Measurements from ENCODE around the gene PALLD. TPM values are rescaled to one million over a fixed set of nuclear protein-coding genes. Genes with fewer than 3 reads are reported as not detected.
A peak's percentile ranks its signal among the peaks of the same experiment; 100 is the strongest.

The PALLD gene
- total RNA-seq, 1 experiment from 2014 or later: 27.6 TPM

GRCh38 chr4:168605411-168605810, 108.6 kb downstream of the PALLD start:
- peak; percentile 4 for DNase-seq
- Mint-ChIP-seq H3K9me3 (ENCODE audit: low read depth, unreplicated experiment) (no peaks in the 10 kb centered on the region), H3K4me3 (ENCODE audit: low read depth, unreplicated experiment) (no peak overlapping the region), H3K27ac (ENCODE audit: unreplicated experiment) (no peak overlapping the region), H3K36me3 (ENCODE audit: insufficient read depth, unreplicated experiment) (no peaks in the 10 kb centered on the region), H3K27me3 (ENCODE audit: unreplicated experiment) (no peaks in the 10 kb centered on the region), H3K4me1 (ENCODE audit: low read depth, unreplicated experiment) (peaks cover 8% of the 10 kb centered on the region)
- CTCF ChIA-PET: interaction anchor here (1.1 to 1.2 kb wide), 2 partner anchors 13 to 27 kb away, joined by 3 to 4 read pairs; no protein-coding TSS in a partner anchor
- no TSS peak for BruUV-seq (replicated peaks)
- intact Hi-C loops (cut with micrococcal nuclease; ENCODE audit: unreplicated experiment): no loop called here
- no peak for TF ChIP-seq CTCF (IDR thresholded peaks at IDR 0.05; ENCODE audit: unreplicated experiment)

GRCh38 chr4:168607215-168607614, 110.4 kb downstream of the PALLD start:
- Mint-ChIP-seq H3K9me3 (ENCODE audit: low read depth, unreplicated experiment) (no peaks in the 10 kb centered on the region), H3K4me1 (ENCODE audit: low read depth, unreplicated experiment) (peaks cover 8% of the 10 kb centered on the region), H3K27me3 (ENCODE audit: unreplicated experiment) (no peaks in the 10 kb centered on the region), H3K4me3 (ENCODE audit: low read depth, unreplicated experiment) (no peak overlapping the region), H3K27ac (ENCODE audit: unreplicated experiment) (no peak overlapping the region), H3K36me3 (ENCODE audit: insufficient read depth, unreplicated experiment) (no peaks in the 10 kb centered on the region)
- no TSS peak for BruUV-seq (replicated peaks)
- CTCF ChIA-PET: no interaction called here
- no peak for TF ChIP-seq CTCF (IDR thresholded peaks at IDR 0.05; ENCODE audit: unreplicated experiment)
- intact Hi-C loops (cut with micrococcal nuclease; ENCODE audit: unreplicated experiment): no loop called here
- no peak for DNase-seq

- Mint-ChIP-seq H3K4me1 (ENCODE audit: low read depth, unreplicated experiment) (peaks cover 8% of the 10 kb centered on the region), H3K36me3 (ENCODE audit: insufficient read depth, unreplicated experiment) (no peaks in the 10 kb centered on the region), H3K9me3 (ENCODE audit: low read depth, unreplicated experiment) (no peaks in the 10 kb centered on the region), H3K27me3 (ENCODE audit: unreplicated experiment) (no peaks in the 10 kb centered on the region), H3K27ac (ENCODE audit: unreplicated experiment) (no peak overlapping the region), H3K4me3 (ENCODE audit: low read depth, unreplicated experiment) (no peak overlapping the region)
- intact Hi-C loops (cut with micrococcal nuclease; ENCODE audit: unreplicated experiment): no loop called here
- CTCF ChIA-PET: interaction anchor here (0.8 kb wide), 1 partner anchor 507 kb away, joined by 7 read pairs; no protein-coding TSS in a partner anchor
- TF ChIP-seq CTCF (IDR thresholded peaks at IDR 0.05; ENCODE audit: unreplicated experiment): no peak
- DNase-seq: no peak
- BruUV-seq (replicated peaks): no TSS peak
These were observed 111.9 kb downstream of the PALLD start for GRCh38 chr4:168608771-168609170.

- no peak for DNase-seq
- no peaks in the 10 kb centered on the region for H3K27me3 Mint-ChIP-seq (ENCODE audit: unreplicated experiment)
- no peaks in the 10 kb centered on the region for H3K9me3 Mint-ChIP-seq (ENCODE audit: low read depth, unreplicated experiment)
- H3K27ac Mint-ChIP-seq (ENCODE audit: unreplicated experiment): no peak overlapping the region
- peaks cover 3% of the 10 kb centered on the region for H3K4me1 Mint-ChIP-seq (ENCODE audit: low read depth, unreplicated experiment)
- intact Hi-C loops (cut with micrococcal nuclease; ENCODE audit: unreplicated experiment): no loop called here
- H3K36me3 Mint-ChIP-seq (ENCODE audit: insufficient read depth, unreplicated experiment): no peaks in the 10 kb centered on the region
- no peak overlapping the region for H3K4me3 Mint-ChIP-seq (ENCODE audit: low read depth, unreplicated experiment)
- no TSS peak for BruUV-seq (replicated peaks)
- TF ChIP-seq CTCF (IDR thresholded peaks at IDR 0.05; ENCODE audit: unreplicated experiment): no peak
- CTCF ChIA-PET: interaction anchor here (0.8 kb wide), 1 partner anchor 507 kb away, joined by 7 read pairs; no protein-coding TSS in a partner anchor
These were observed 112.5 kb downstream of the PALLD start for GRCh38 chr4:168609369-168609768.

All from Calu3 (cell line).